HFFc6 (cell line): Measurements from ENCODE around the gene NDUFA1. TPM values are rescaled to one million over a fixed set of nuclear protein-coding genes. Genes with fewer than 3 reads are reported as not detected.

ENCODE experiments used
- DNase-seq: peaks from one replicate; pipeline ENCODE4 v3.0.0-alpha.2; 2018
- H3K27ac Mint-ChIP-seq: 2 replicates; pipeline ENCODE4 v1.8.0; 2020; ENCODE audit warnings: mild to moderate bottlenecking, mixed read lengths
- H3K27me3 Mint-ChIP-seq: 2 replicates; pipeline ENCODE4 v1.8.0; 2021; ENCODE audit warnings: mild to moderate bottlenecking, moderate library complexity, mixed read lengths; ENCODE audit not compliant: insufficient read depth
- H3K36me3 Mint-ChIP-seq: 2 replicates; pipeline ENCODE4 v1.8.0; 2021; ENCODE audit warnings: low read depth, mixed read lengths
- H3K4me1 Mint-ChIP-seq: 2 replicates; pipeline ENCODE4 v1.8.0; 2020; ENCODE audit warnings: low read depth, mixed read lengths
- H3K4me3 Mint-ChIP-seq: 2 replicates; pipeline ENCODE4 v1.8.0; 2020; ENCODE audit warnings: mild to moderate bottlenecking, moderate library complexity, mixed read lengths
- H3K9me3 Mint-ChIP-seq: 2 replicates; pipeline ENCODE4 v1.8.0; 2020; ENCODE audit warnings: mild to moderate bottlenecking, mixed read lengths
- CTCF ChIP-seq: fragments of 200-600 bp; sonication (generic); IDR thresholded peaks from 2 replicates; pipeline ENCODE4 v1.5.0; 2021; ENCODE audit warnings: antibody characterized with exemption, mild to moderate bottlenecking
- total RNA-seq, 6 experiments: library from RNA; stranded (reverse); fragmentation: NEBNext Ultra II Directional; extraction: Animal tissue kit (Norgen Biotek cat#: 25700); gene quantifications; 2 replicates in 1 of 6; 3 replicates in 5 of 6; pipeline ENCODE4 v1.2.3, GENCODE V29; 2021

NDUFA1 gene
- total RNA-seq, 6 experiments from 2014 or later, result 70.0 to 114 (median 97.1) TPM

- Mint-ChIP-seq H3K9me3 (no peaks in the 10 kb centered on the region), H3K36me3 (no peaks in the 10 kb centered on the region), H3K4me1 (no peaks in the 10 kb centered on the region), H3K4me3 (no peak within 1 kb of the TSS), H3K27me3 (peaks cover 7% of the 10 kb centered on the region), H3K27ac (no peak within 1 kb of the TSS)
- TF ChIP-seq CTCF, result no peak
- peak; percentile 6 for DNase-seq
These were observed 24.3 kb downstream of the NDUFA1 start, which contains the start of gene AKAP14 for GRCh38 chrX:119895843-119896326. AKAP14 (plus strand) TSS chrX:119895893; CDS start chrX:119903224, 7,331 bp downstream.

- no peaks in the 10 kb centered on the region for H3K36me3 Mint-ChIP-seq
- no peak overlapping the region for H3K4me3 Mint-ChIP-seq
- no peak for DNase-seq
- no peaks in the 10 kb centered on the region for H3K9me3 Mint-ChIP-seq
- TF ChIP-seq CTCF, result no peak
- H3K27me3 Mint-ChIP-seq, result peaks cover 7% of the 10 kb centered on the region; the same call in 1 of the 2 replicates
- H3K27ac Mint-ChIP-seq, result no peak overlapping the region
- H3K4me1 Mint-ChIP-seq, result no peaks in the 10 kb centered on the region
These were observed 27.5 kb downstream of the NDUFA1 start for GRCh38 chrX:119899125-119899524.

DNA sequence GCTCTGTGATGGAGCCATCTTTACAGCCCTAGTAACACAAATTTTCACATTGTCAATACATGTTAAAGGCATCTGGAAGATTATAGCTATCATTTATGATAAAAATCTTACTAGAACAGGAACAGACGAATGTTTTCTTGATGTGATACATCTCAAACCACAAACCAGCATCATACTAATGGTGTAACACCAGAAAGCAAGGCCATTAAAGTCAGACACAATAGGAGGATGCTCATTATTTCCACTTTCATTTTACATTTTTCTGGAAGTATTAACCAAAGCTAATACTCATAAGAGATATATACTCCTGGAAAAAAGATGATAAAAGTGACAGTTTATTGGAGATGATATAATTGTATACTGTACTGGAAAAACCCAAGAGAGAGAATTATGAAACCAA lies 29.3 kb downstream of the NDUFA1 start:
- H3K36me3 Mint-ChIP-seq, result no peaks in the 10 kb centered on the region
- no peaks in the 10 kb centered on the region for H3K9me3 Mint-ChIP-seq
- H3K4me3 Mint-ChIP-seq, result no peak overlapping the region
- H3K27me3 Mint-ChIP-seq, result peaks cover 7% of the 10 kb centered on the region
- H3K27ac Mint-ChIP-seq, result no peak overlapping the region
- H3K4me1 Mint-ChIP-seq, result no peaks in the 10 kb centered on the region
- DNase-seq, result no peak
- TF ChIP-seq CTCF, result no peak

DNA sequence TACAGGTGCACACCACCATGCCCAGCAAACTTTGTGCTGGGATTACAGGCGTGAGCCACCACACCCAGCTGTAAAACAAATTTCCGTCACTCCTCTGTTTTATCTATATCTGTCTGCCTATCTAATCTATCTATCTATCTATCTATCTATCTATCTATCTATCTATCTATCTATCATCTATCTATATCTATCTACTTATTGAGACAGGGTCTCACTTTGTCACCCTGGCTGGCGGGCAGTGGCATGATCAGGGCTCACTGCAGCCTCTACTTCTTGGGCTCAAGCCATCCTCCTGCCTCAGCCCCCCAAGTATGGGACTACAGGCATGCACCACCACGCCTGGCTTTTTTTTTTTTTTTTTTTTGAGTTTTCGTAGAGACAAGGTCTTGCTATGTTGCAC lies 44.7 kb downstream of the NDUFA1 start:
- Mint-ChIP-seq H3K4me1 (no peaks in the 10 kb centered on the region), H3K9me3 (no peaks in the 10 kb centered on the region), H3K4me3 (no peak overlapping the region), H3K36me3 (no peaks in the 10 kb centered on the region), H3K27ac (no peak overlapping the region), H3K27me3 (peaks cover 1% of the 10 kb centered on the region)
- no peak for DNase-seq
- TF ChIP-seq CTCF, result no peak

DNA sequence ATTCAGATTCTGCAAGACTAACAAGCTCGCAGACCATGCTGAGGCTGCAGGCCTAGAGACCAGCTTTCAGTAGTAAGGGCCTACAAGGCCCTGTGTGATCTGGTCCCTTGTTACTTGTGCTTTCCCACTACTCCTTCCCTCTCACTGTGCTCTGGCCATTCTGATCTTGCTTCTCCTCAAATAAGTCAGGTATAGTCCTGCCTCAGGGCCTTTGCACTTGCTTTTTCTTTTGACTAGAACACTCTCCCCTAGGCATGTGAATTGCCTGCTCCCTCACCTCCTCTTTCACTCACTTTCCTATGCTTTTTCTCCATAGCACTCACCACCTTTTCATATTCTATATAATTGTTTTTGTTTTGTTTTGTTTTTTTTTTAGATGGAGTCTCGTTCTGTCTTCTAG lies 46.2 kb downstream of the NDUFA1 start:
- Mint-ChIP-seq H3K36me3 (no peaks in the 10 kb centered on the region), H3K27me3 (no peaks in the 10 kb centered on the region; the same call in 1 of the 2 replicates), H3K4me1 (no peaks in the 10 kb centered on the region), H3K9me3 (no peaks in the 10 kb centered on the region), H3K4me3 (no peak overlapping the region), H3K27ac (no peak overlapping the region)
- no peak for DNase-seq
- TF ChIP-seq CTCF, result no peak
